Measurements from ENCODE around the gene INTS1. TPM values are rescaled to one million over a fixed set of nuclear protein-coding genes. Genes with fewer than 3 reads are reported as not detected.

INTS1 gene
- 10 to 100 TPM; 44.8 to 54.7 (median 49.1) TPM for polyA plus RNA-seq

- WGBS, 3 donors = 0 to 1% (median 1%) methylated on average over 107 to 118 of the region's 118 CpGs
- H3K27ac ChIP-seq (ENCODE audit: low read depth, low read length) = no peak within 1 kb of the TSS
Measured at GRCh38 chr7:1503816-1504775, at the start of gene INTS1. Gene INTS1 (minus strand): TSS chr7:1504389. CDS start chr7:1503960, 429 bp downstream.

- no peak overlapping the region for H3K27ac ChIP-seq (ENCODE audit: low read depth, low read length)
- whole genome bisulfite sequencing, 3 donors = 73 to 89% (median 88%) methylated on average over 28 of the region's 28 CpGs
Measured at GRCh38 chr7:1553512-1554210, 49.5 kb upstream of the INTS1 start.

- 73 to 87% (median 79%) methylated on average over 7 of the region's 7 CpGs for WGBS, 3 donors
Measured at GRCh38 chr7:1552200-1552599, 48.0 kb upstream of the INTS1 start.

GRCh38 chr7:1550846-1551155 lies 46.6 kb upstream of the INTS1 start:
- 88 to 95% (median 94%) methylated on average over 17 of the region's 17 CpGs for WGBS, 3 donors
- no peak overlapping the region for H3K27ac ChIP-seq (ENCODE audit: low read depth, low read length)

More at GRCh38 chr7:1552200-1552599, 48.0 kb upstream of the INTS1 start:
- no peak overlapping the region for H3K27ac ChIP-seq (ENCODE audit: low read depth, low read length)

- WGBS, 3 donors = 86 to 93% (median 89%) methylated on average over 42 of the region's 42 CpGs
- H3K27ac ChIP-seq (ENCODE audit: low read depth, low read length) = no peak overlapping the region
Measured at GRCh38 chr7:1550005-1550845, 46.0 kb upstream of the INTS1 start.

- WGBS, 3 donors = 88 to 93% (median 89%) methylated on average over 27 of the region's 27 CpGs
- no peak overlapping the region for H3K27ac ChIP-seq (ENCODE audit: low read depth, low read length)
Measured at GRCh38 chr7:1549357-1550004, 45.3 kb upstream of the INTS1 start.

GRCh38 chr7:1548944-1549343 lies 44.8 kb upstream of the INTS1 start:
- H3K27ac ChIP-seq (ENCODE audit: low read depth, low read length) = no peak overlapping the region
- 85 to 92% (median 85%) methylated on average over 14 of the region's 14 CpGs for WGBS, 3 donors

GRCh38 chr7:1548438-1548831 lies 44.2 kb upstream of the INTS1 start:
- WGBS, 3 donors = 68 to 73% (median 69%) methylated on average over 16 to 17 of the region's 17 CpGs

GRCh38 chr7:1547777-1548437 lies 43.7 kb upstream of the INTS1 start:
- no peak overlapping the region for H3K27ac ChIP-seq (ENCODE audit: low read depth, low read length)
- WGBS, 3 donors = 77 to 86% (median 77%) methylated on average over 23 to 35 of the region's 35 CpGs

More at GRCh38 chr7:1548438-1548831, 44.2 kb upstream of the INTS1 start:
- no peak overlapping the region for H3K27ac ChIP-seq (ENCODE audit: low read depth, low read length)

- WGBS, 3 donors = 83 to 93% (median 87%) methylated on average over 34 to 41 of the region's 41 CpGs
Measured at GRCh38 chr7:1546909-1547776, 43.0 kb upstream of the INTS1 start.

GRCh38 chr7:1546274-1546908 lies 42.2 kb upstream of the INTS1 start:
- H3K27ac ChIP-seq (ENCODE audit: low read depth, low read length) = no peak overlapping the region
- 71 to 86% (median 83%) methylated on average over 28 of the region's 28 CpGs for WGBS, 3 donors

More at GRCh38 chr7:1546909-1547776, 43.0 kb upstream of the INTS1 start:
- H3K27ac ChIP-seq (ENCODE audit: low read depth, low read length) = no peak overlapping the region

- 59 to 66% (median 64%) methylated on average over 27 to 40 of the region's 40 CpGs for WGBS, 3 donors
- no peak overlapping the region for H3K27ac ChIP-seq (ENCODE audit: low read depth, low read length)
Measured at GRCh38 chr7:1545417-1546246, 41.4 kb upstream of the INTS1 start.

- 67 to 86% (median 82%) methylated on average over 15 to 16 of the region's 16 CpGs for WGBS, 3 donors
Measured at GRCh38 chr7:1544896-1545416, 40.8 kb upstream of the INTS1 start.

GRCh38 chr7:1544178-1544895 lies 40.1 kb upstream of the INTS1 start:
- 68 to 80% (median 71%) methylated on average over 40 to 41 of the region's 41 CpGs for WGBS, 3 donors
- H3K27ac ChIP-seq (ENCODE audit: low read depth, low read length) = no peak overlapping the region

More at GRCh38 chr7:1544896-1545416, 40.8 kb upstream of the INTS1 start:
- no peak overlapping the region for H3K27ac ChIP-seq (ENCODE audit: low read depth, low read length)

GRCh38 chr7:1543826-1544177 lies 39.6 kb upstream of the INTS1 start:
- H3K27ac ChIP-seq (ENCODE audit: low read depth, low read length) = no peak overlapping the region

More at GRCh38 chr7:1543826-1544177, 39.6 kb upstream of the INTS1 start:
- WGBS, 3 donors = 67 to 96% (median 87%) methylated on average over 6 of the region's 6 CpGs
